H1 (cell line): Measurements from ENCODE around the gene ARHGEF28. TPM values are rescaled to one million over a fixed set of nuclear protein-coding genes. Genes with fewer than 3 reads are reported as not detected.

Experiments
- CTCF ChIA-PET: fragments of 300-600 bp; sonication (Branson Sonifier 250); formaldehyde crosslinking; loops from one replicate; lab custom pipeline; 2021; ENCODE audit not compliant: partially characterized antibody; lab: Charles Lee
- POLR2A ChIA-PET: fragments of 300-600 bp; sonication (Branson Sonifier 250); formaldehyde crosslinking; loops from one replicate; lab custom pipeline; 2021; ENCODE audit warnings: inconsistent platforms; ENCODE audit not compliant: partially characterized antibody; lab: Charles Lee
- DNase-seq, 2 experiments: peaks; one replicate each; pipeline versions ENCODE4 v3.0.0 to v3.0.0-alpha.2; 2010 to 2022; ENCODE audit warnings: low spot score in 2 of 2, low read depth in 1 of 2, mixed read lengths in 1 of 2
- FAIRE-seq: peaks from 2 replicates; lab custom pipeline; 2011; peaks lifted over from hg19 to GRCh38; lab: Jason Lieb, UNC
- H2AFZ ChIP-seq: 2 replicates; pipeline ENCODE4 v1.8.1; 2012; ENCODE audit warnings: low read length, inconsistent platforms
- H2AK5ac ChIP-seq: 2 replicates; pipeline ENCODE4 v1.6.1; 2013; ENCODE audit warnings: low read depth, low read length
- H2BK120ac ChIP-seq: replicated peaks from 2 replicates; pipeline ENCODE3; 2013; ENCODE audit warnings: low read depth, low read length, inconsistent platforms
- H2BK12ac ChIP-seq: 2 replicates; pipeline ENCODE4 v1.6.1; 2013; ENCODE audit warnings: low read depth, low read length
- H2BK15ac ChIP-seq: 2 replicates; pipeline ENCODE4 v1.6.1; 2013; ENCODE audit warnings: low read length
- H2BK20ac ChIP-seq: 2 replicates; pipeline ENCODE4 v1.6.1; 2013; ENCODE audit warnings: low read length
- H2BK5ac ChIP-seq: 2 replicates; pipeline ENCODE4 v1.6.1; 2013; ENCODE audit warnings: low read depth, low read length
- H3K14ac ChIP-seq: 2 replicates; pipeline ENCODE4 v1.6.1; 2013; ENCODE audit warnings: inconsistent platforms; ENCODE audit not compliant: insufficient read length
- H3K18ac ChIP-seq: 2 replicates; pipeline ENCODE4 v1.6.1; 2013; ENCODE audit warnings: low read length; ENCODE audit errors: extremely low read depth
- H3K23ac ChIP-seq: 2 replicates; pipeline ENCODE4 v1.6.1; 2013; ENCODE audit warnings: inconsistent platforms; ENCODE audit not compliant: insufficient read length
- H3K23me2 ChIP-seq: 2 replicates; pipeline ENCODE4 v1.6.1; 2013; ENCODE audit warnings: low read depth, low read length
- H3K27ac ChIP-seq: 2 replicates; pipeline ENCODE4 v1.6.1; 2011; ENCODE audit warnings: low read depth, low read length, inconsistent platforms
- H3K27me3 ChIP-seq, 4 experiments: replicated peaks in 1 of 4; 1 replicate in 1 of 4; 2 replicates in 3 of 4; pipeline versions ENCODE4 v1.6.1 to v1.8.1; 2011 to 2013; ENCODE audit warnings: low read length in 3 of 4, mild to moderate bottlenecking in 3 of 4, inconsistent platforms in 2 of 4, mixed read lengths in 2 of 4, moderate library complexity in 1 of 4; ENCODE audit not compliant: control insufficient read depth in 3 of 4, insufficient read depth in 3 of 4; ENCODE audit errors: extremely low read depth in 1 of 4
- H3K36me3 ChIP-seq, 4 experiments: 2 replicates each; pipeline versions ENCODE4 v1.6.1 to v1.8.1; 2011 to 2013; ENCODE audit warnings: mild to moderate bottlenecking in 4 of 4, low read length in 3 of 4, moderate library complexity in 2 of 4, control low read depth in 1 of 4, inconsistent platforms in 1 of 4; ENCODE audit not compliant: insufficient read depth in 4 of 4, control insufficient read depth in 2 of 4
- H3K4ac ChIP-seq: replicated peaks from 2 replicates; pipeline ENCODE3; 2013; ENCODE audit warnings: low read length, low read depth, mixed read lengths, inconsistent platforms; ENCODE audit not compliant: insufficient read length
- H3K4me1 ChIP-seq, 4 experiments: replicated peaks in 1 of 4; 1 replicate in 1 of 4; 2 replicates in 3 of 4; pipeline versions ENCODE4 v1.6.1 to v1.8.1; 2011 to 2013; ENCODE audit warnings: low read length in 3 of 4, inconsistent platforms in 2 of 4, mixed read lengths in 1 of 4; ENCODE audit not compliant: insufficient read depth in 4 of 4, control insufficient read depth in 3 of 4
- H3K4me2 ChIP-seq, 2 experiments: 2 replicates each; pipeline versions ENCODE4 v1.6.1 to v1.8.1; 2011 to 2013; ENCODE audit warnings: low read depth in 2 of 2, low read length in 2 of 2, control low read depth in 1 of 2, inconsistent platforms in 1 of 2, mild to moderate bottlenecking in 1 of 2; ENCODE audit not compliant: insufficient read depth in 1 of 2
- H3K4me3 ChIP-seq, 4 experiments: fragments of 200-600, 300-600 bp in 1 of 4; sonication (generic), shearing (Covaris generic), sonication (Bioruptor Twin) in 1 of 4; 2 replicates each; pipeline versions ENCODE4 v1.5.1 to v1.8.1; 2011 to 2016; ENCODE audit warnings: low read length in 4 of 4, low read depth in 3 of 4, control low read depth in 2 of 4, inconsistent platforms in 2 of 4, mild to moderate bottlenecking in 2 of 4, mixed read lengths in 1 of 4, moderate library complexity in 1 of 4; ENCODE audit not compliant: insufficient read depth in 2 of 4; ENCODE audit errors: extremely low read depth in 1 of 4
- H3K56ac ChIP-seq: replicated peaks from 2 replicates; pipeline ENCODE3; 2013; ENCODE audit warnings: low read depth, mild to moderate bottlenecking, mixed read lengths, low read length, inconsistent platforms; ENCODE audit not compliant: insufficient read length
- H3K79me1 ChIP-seq: 2 replicates; pipeline ENCODE4 v1.6.1; 2013; ENCODE audit warnings: low read depth, low read length, control low read depth
- H3K79me2 ChIP-seq, 2 experiments: 2 replicates each; pipeline versions ENCODE4 v1.6.1 to v1.8.1; 2012 to 2013; ENCODE audit warnings: low read length in 2 of 2, mild to moderate bottlenecking in 2 of 2, inconsistent platforms in 1 of 2; ENCODE audit not compliant: insufficient read depth in 2 of 2, control insufficient read depth in 1 of 2
- H3K9ac ChIP-seq, 4 experiments: replicated peaks in 1 of 4; 1 replicate in 1 of 4; 2 replicates in 3 of 4; pipeline versions ENCODE4 v1.6.1 to v1.8.1; 2011 to 2013; ENCODE audit warnings: low read depth in 3 of 4, low read length in 3 of 4, control low read depth in 2 of 4, mild to moderate bottlenecking in 2 of 4, moderate library complexity in 2 of 4, inconsistent platforms in 1 of 4; ENCODE audit errors: extremely low read depth in 1 of 4
- H3K9me3 ChIP-seq, 2 experiments: 2 replicates each; pipeline versions ENCODE4 v1.6.1 to v1.8.1; 2012 to 2013; ENCODE audit warnings: mild to moderate bottlenecking in 2 of 2, moderate library complexity in 2 of 2, control low read depth in 1 of 2, inconsistent platforms in 1 of 2, low read depth in 1 of 2, low read length in 1 of 2, mixed read lengths in 1 of 2; ENCODE audit not compliant: insufficient read depth in 2 of 2
- H4K20me1 ChIP-seq, 2 experiments: replicated peaks in 1 of 2; 2 replicates each; pipeline versions ENCODE3 to v1.8.1; 2011 to 2013; ENCODE audit warnings: inconsistent platforms in 2 of 2, low read length in 2 of 2, mild to moderate bottlenecking in 1 of 2; ENCODE audit not compliant: insufficient read depth in 2 of 2, control insufficient read depth in 1 of 2
- H4K5ac ChIP-seq: 2 replicates; pipeline ENCODE4 v1.6.1; 2013; ENCODE audit warnings: low read length, low read depth, mixed read lengths, inconsistent platforms; ENCODE audit not compliant: insufficient read length
- H4K8ac ChIP-seq: 2 replicates; pipeline ENCODE4 v1.8.0; 2013; ENCODE audit warnings: mild to moderate bottlenecking, moderate library complexity, low read length, inconsistent platforms; ENCODE audit not compliant: insufficient read depth; ENCODE audit errors: extremely low read depth
- H4K91ac ChIP-seq: replicated peaks from 2 replicates; pipeline ENCODE3; 2013; ENCODE audit warnings: low read length, mixed read lengths, inconsistent platforms; ENCODE audit not compliant: insufficient read length
- ASH2L ChIP-seq: fragments of 200-600, 300-600 bp; sonication (generic); IDR thresholded peaks from one replicate; pipeline ENCODE4 v1.7.1; 2017; ENCODE audit warnings: low read length
- BACH1 ChIP-seq: IDR thresholded peaks from 2 replicates; pipeline ENCODE4 v1.6.1; 2012; ENCODE audit warnings: low read length, improper control_type of control experiment
- CEBPB ChIP-seq: IDR thresholded peaks from 2 replicates; pipeline ENCODE4 v1.6.1; 2012; ENCODE audit warnings: low read depth, low read length
- CTCF ChIP-seq, 3 experiments: IDR thresholded peaks; 1 replicate in 2 of 3; 2 replicates in 1 of 3; pipeline versions ENCODE4 v1.5.1 to v1.6.1; 2011; ENCODE audit warnings: low read length in 3 of 3, mild to moderate bottlenecking in 3 of 3, inconsistent platforms in 2 of 3, low read depth in 1 of 3, moderate library complexity in 1 of 3; ENCODE audit not compliant: insufficient read depth in 1 of 3; ENCODE audit errors: control extremely low read depth in 1 of 3
- JUND ChIP-seq: IDR thresholded peaks from 2 replicates; pipeline ENCODE4 v1.6.1; 2011; ENCODE audit warnings: mild to moderate bottlenecking, improper control_type of control experiment, low read length
- POLR2AphosphoS5 ChIP-seq: IDR thresholded peaks from 2 replicates; pipeline ENCODE4 v1.6.1; 2011; ENCODE audit warnings: low read depth, low read length
- POU5F1 ChIP-seq: IDR thresholded peaks from 2 replicates; pipeline ENCODE4 v1.6.1; 2011; ENCODE audit warnings: low read depth, mild to moderate bottlenecking, low read length, moderate library complexity
- RFX5 ChIP-seq: IDR thresholded peaks from 2 replicates; pipeline ENCODE4 v1.6.1; 2011; ENCODE audit warnings: low read depth, low read length, improper control_type of control experiment, borderline replicate concordance
- TAF1 ChIP-seq: IDR thresholded peaks from 2 replicates; pipeline ENCODE4 v1.6.1; 2011; ENCODE audit warnings: mild to moderate bottlenecking, low read depth, low read length
- YY1 ChIP-seq: IDR thresholded peaks from 2 replicates; pipeline ENCODE4 v1.6.1; 2011; ENCODE audit warnings: low read depth, mild to moderate bottlenecking, low read length
- whole genome bisulfite sequencing, 2 experiments: shearing (Covaris generic) in 1 of 2; methylation state at CpG; one replicate each; pipeline versions ENCODE4 v1.1.6 to v1.1.7; 2013 to 2015; ENCODE audit warnings: low lambda C conversion rate in 2 of 2, mixed read lengths in 2 of 2, inconsistent platforms in 1 of 2, low coverage in 1 of 2, missing lambda C conversion rate in 1 of 2; ENCODE audit not compliant: insufficient replicate concordance in 2 of 2, insufficient coverage in 1 of 2, insufficient read length in 1 of 2; ENCODE audit errors: extremely low coverage in 1 of 2, missing lambda C conversion rate in 1 of 2; 5-methylcytosine and 5-hydroxymethylcytosine counted together
- polyA plus RNA-seq, 7 experiments: library from polyadenylated mRNA; depleted of rRNA in 3 of 7; stranded (reverse) in 5 of 7; unstranded in 2 of 7; fragments of >200 nt in 5 of 7; fragments of 200-250 nt in 2 of 7; gene quantifications; 1 replicate in 5 of 7; 2 replicates in 1 of 7; 4 replicates in 1 of 7; pipeline versions ENCODE4 v1.2.1 to v1.2.3, GENCODE V29; 2011 to 2013; ENCODE audit warnings: missing spikeins in 2 of 7, mixed read lengths in 2 of 7
- total RNA-seq: library from RNA; stranded (reverse); fragmentation: NEBNext Ultra II Directional; extraction: Animal tissue kit (Norgen Biotek cat#: 25700); gene quantifications from 2 replicates; pipeline ENCODE4 v1.2.1, GENCODE V29; 2021

Gene ARHGEF28
- total and polyA plus RNA-seq, 2 of the 8 experiments (the other 6 are each of a cell fraction or from before 2014, with no cell fraction given): 0.33 to 1.0 TPM

- Histone ChIP-seq H3K23me2 (no peaks in the 10 kb centered on the region), H4K5ac (no peak overlapping the region), H3K14ac (no peak overlapping the region), H3K9ac (no peak overlapping the region), H3K36me3 (no peaks in the 10 kb centered on the region), H3K27ac (no peak overlapping the region), H2AK5ac (no peak overlapping the region), H3K4me1 (no peaks in the 10 kb centered on the region), H3K4me3 (no peak overlapping the region), H2BK5ac (no peak overlapping the region), H2BK120ac (no peak overlapping the region), H2BK15ac (no peak overlapping the region), H4K8ac (no peak overlapping the region), H3K27me3 (no peaks in the 10 kb centered on the region), H3K4me2 (no peak overlapping the region), H2AFZ (no peak overlapping the region), H4K91ac (no peak overlapping the region), H3K56ac (no peak overlapping the region), H3K9me3 (no peaks in the 10 kb centered on the region), H3K79me1 (no peaks in the 10 kb centered on the region), H4K20me1 (no peaks in the 10 kb centered on the region), H3K23ac (no peak overlapping the region), H2BK12ac (no peak overlapping the region), H3K4ac (no peak overlapping the region), H2BK20ac (no peak overlapping the region), H3K18ac (no peak overlapping the region), H3K79me2 (no peaks in the 10 kb centered on the region)
- FAIRE-seq (no peak), DNase-seq (no peak)
- CTCF ChIA-PET: interaction anchor here (0.7 to 1.9 kb wide), 3 partner anchors 9 to 692 kb away, joined by 3 to 7 read pairs (median 7); no protein-coding TSS in a partner anchor
- TF ChIP-seq POLR2AphosphoS5: no peak
- TF ChIP-seq JUND: no peak
- TF ChIP-seq RFX5: no peak
- TF ChIP-seq ASH2L: no peak
- TF ChIP-seq CTCF (IDR thresholded peaks at IDR 0.05; ENCODE audit: control extremely low read depth in 1 of 3, insufficient read depth in 1 of 3, low read depth in 1 of 3, low read length in 3 of 3): no peak
- no peak for TF ChIP-seq CEBPB
- no peak for TF ChIP-seq YY1
- no peak for TF ChIP-seq POU5F1
- no peak for TF ChIP-seq TAF1
- no peak for TF ChIP-seq BACH1
- POLR2A ChIA-PET: no interaction called here
- WGBS, 2 experiments: 68% methylated on average over 3 of the region's 3 CpGs; no CpG with 5 or more reads in 1 of the 2 experiments
Measured at GRCh38 chr5:73606206-73606753, 19.7 kb upstream of the ARHGEF28 start.
